ENCODE results near the gene DLG5. TPM values are rescaled to one million over a fixed set of nuclear protein-coding genes. Genes with fewer than 3 reads are reported as not detected.

The DLG5 gene
- total and polyA plus RNA-seq, 9 of the 15 experiments (the other 6 are each of a cell fraction or from before 2014, with no cell fraction given): 1.4 to 26.8 (median 11.2) TPM

DNA sequence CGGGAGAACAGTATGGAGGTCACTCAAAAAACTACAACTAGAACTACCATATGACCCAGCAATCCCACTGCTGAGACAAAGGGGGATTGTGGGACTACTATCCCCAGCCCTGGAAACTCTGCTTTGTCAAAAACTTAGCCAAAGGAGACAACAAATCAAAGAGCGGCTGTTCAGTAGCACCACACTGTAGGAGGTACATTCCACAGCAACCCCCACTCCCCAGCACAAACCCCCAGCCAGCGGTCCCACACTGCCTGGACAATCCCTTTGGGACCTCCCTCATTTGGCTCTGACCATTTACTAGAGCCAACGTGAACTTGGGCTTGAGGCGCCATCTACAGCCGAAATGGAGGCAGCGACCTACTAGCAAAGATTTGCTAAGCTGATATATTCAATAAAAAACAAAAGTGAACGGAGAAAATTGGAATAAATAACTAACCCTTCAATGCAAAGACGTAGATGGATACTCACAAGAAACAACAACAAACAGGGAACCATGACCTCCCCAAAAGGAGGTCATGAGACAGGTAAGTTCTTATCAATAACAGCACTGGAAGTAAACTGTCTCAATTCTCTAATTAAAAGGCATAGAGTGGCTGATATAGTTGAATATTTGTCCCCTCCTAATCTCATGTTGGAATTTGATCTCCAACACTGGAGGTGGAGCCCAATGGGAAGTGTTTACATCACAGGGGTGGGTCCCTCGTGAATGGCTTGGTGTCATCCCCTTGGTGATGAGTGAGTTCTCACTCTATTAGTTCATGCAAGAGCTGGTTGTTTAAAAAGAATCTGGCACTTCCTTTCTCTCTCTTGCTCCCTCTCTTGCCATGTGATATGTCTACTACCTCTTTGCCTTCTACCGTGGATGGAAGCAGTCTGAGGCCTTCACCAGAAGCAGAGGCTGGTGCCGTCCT lies 170.0 kb downstream of the DLG5 start:
- ATAC-seq: peak; percentile 99
- Histone ChIP-seq H3K9me1 (ENCODE audit: control insufficient read depth, insufficient read depth, low read length) (no peaks in the 10 kb centered on the region), H3K4me2 (ENCODE audit: insufficient read depth, low read length) (no peak overlapping the region), H3K4me3 (no peak overlapping the region), H3K27me3 (ENCODE audit: control insufficient read depth in 2 of 2, insufficient read depth in 2 of 2, low read length in 2 of 2) (no peaks in the 10 kb centered on the region; a peak in 1 of 5 replicates), H4K20me1 (replicated peaks; ENCODE audit: control insufficient read depth, insufficient read depth, low read length) (no peaks in the 10 kb centered on the region), H3K27ac (ENCODE audit: extremely low read depth, low read depth, low read length) (no peak overlapping the region), H3K9ac (ENCODE audit: insufficient read depth in 1 of 2, low read depth in 2 of 2, low read length in 2 of 2) (no peak overlapping the region), H3K79me2 (ENCODE audit: control insufficient read depth, insufficient read depth, low read length) (no peaks in the 10 kb centered on the region), H3K4me1 (replicated peaks in 1 of 2; ENCODE audit: control insufficient read depth in 2 of 2, insufficient read depth in 2 of 2, low read length in 2 of 2) (no peaks in the 10 kb centered on the region), H2AFZ (ENCODE audit: low read depth, low read length) (no peak overlapping the region), H3K36me3 (ENCODE audit: control insufficient read depth, insufficient read depth, low read length) (no peaks in the 10 kb centered on the region), H3K9me3 (replicated peaks; ENCODE audit: control insufficient read depth, insufficient read depth, low read depth, low read length) (no peaks in the 10 kb centered on the region)
- ChIA-PET CTCF (ENCODE audit: low intra/inter-chr PET ratio) (interaction anchor here (0.5 to 2.5 kb wide), 7 partner anchors 34 to 583 kb away, joined by 3 to 11 read pairs (median 5); no protein-coding TSS in a partner anchor), POLR2A (interaction anchor here (0.7 to 1.4 kb wide), 2 partner anchors 12 to 199 kb away, joined by 3 to 7 read pairs; no protein-coding TSS in a partner anchor)
- intact Hi-C loops (cut with micrococcal nuclease) (loop anchor here (1.0 to 2.0 kb wide), 5 partner anchors 37 to 592 kb away; no protein-coding TSS in a partner anchor), in situ Hi-C loops (cut with MboI) (no loop called here)
- FAIRE-seq: peak; percentile 85
- peak; percentile 51 to 80 (median 64) for DNase-seq (ENCODE audit: extremely low read depth in 1 of 4, low spot score in 3 of 4)
- 2% methylated on average over 12 of the region's 12 CpGs for WGBS (ENCODE audit: insufficient coverage, low coverage, missing lambda C conversion rate)
- no TSS peak for BruUV-seq (replicated peaks)
- TF ChIP-seq ZNF232 (CRISPR knock-in tag; IDR thresholded peaks at IDR 0.05): no peak
- TF ChIP-seq ZNF561 (CRISPR knock-in tag; conservative IDR thresholded peaks at IDR 0.05): no peak
- TF ChIP-seq, protein P1, sequence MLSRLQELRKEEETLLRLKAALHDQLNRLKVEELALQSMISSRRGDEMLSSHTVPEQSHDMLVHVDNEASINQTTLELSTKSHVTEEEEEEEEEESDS (CRISPR knock-in tag; IDR thresholded peaks at IDR 0.05): no peak
- TF ChIP-seq BCOR (IDR thresholded peaks at IDR 0.05): no peak
- no peak for TF ChIP-seq XRCC4 (IDR thresholded peaks at IDR 0.05; ENCODE audit: extremely low read depth, insufficient read depth, insufficient read length)
- TF ChIP-seq TCFL5 (CRISPR knock-in tag; conservative IDR thresholded peaks at IDR 0.05): no peak
- TF ChIP-seq CREM (IDR thresholded peaks at IDR 0.05; ENCODE audit: low read depth): peak; percentile 31; the same call in 1 of the 2 replicates
- TF ChIP-seq, protein P2, sequence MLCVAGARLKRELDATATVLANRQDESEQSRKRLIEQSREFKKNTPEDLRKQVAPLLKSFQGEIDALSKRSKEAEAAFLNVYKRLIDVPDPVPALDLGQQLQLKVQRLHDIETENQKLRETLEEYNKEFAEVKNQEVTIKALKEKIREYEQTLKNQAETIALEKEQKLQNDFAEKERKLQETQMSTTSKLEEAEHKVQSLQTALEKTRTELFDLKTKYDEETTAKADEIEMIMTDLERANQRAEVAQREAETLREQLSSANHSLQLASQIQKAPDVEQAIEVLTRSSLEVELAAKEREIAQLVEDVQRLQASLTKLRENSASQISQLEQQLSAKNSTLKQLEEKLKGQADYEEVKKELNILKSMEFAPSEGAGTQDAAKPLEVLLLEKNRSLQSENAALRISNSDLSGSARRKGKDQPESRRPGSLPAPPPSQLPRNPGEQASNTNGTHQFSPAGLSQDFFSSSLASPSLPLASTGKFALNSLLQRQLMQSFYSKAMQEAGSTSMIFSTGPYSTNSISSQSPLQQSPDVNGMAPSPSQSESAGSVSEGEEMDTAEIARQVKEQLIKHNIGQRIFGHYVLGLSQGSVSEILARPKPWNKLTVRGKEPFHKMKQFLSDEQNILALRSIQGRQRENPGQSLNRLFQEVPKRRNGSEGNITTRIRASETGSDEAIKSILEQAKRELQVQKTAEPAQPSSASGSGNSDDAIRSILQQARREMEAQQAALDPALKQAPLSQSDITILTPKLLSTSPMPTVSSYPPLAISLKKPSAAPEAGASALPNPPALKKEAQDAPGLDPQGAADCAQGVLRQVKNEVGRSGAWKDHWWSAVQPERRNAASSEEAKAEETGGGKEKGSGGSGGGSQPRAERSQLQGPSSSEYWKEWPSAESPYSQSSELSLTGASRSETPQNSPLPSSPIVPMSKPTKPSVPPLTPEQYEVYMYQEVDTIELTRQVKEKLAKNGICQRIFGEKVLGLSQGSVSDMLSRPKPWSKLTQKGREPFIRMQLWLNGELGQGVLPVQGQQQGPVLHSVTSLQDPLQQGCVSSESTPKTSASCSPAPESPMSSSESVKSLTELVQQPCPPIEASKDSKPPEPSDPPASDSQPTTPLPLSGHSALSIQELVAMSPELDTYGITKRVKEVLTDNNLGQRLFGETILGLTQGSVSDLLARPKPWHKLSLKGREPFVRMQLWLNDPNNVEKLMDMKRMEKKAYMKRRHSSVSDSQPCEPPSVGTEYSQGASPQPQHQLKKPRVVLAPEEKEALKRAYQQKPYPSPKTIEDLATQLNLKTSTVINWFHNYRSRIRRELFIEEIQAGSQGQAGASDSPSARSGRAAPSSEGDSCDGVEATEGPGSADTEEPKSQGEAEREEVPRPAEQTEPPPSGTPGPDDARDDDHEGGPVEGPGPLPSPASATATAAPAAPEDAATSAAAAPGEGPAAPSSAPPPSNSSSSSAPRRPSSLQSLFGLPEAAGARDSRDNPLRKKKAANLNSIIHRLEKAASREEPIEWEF (CRISPR knock-in tag; IDR thresholded peaks at IDR 0.05): no peak
- TF ChIP-seq, protein P3, sequence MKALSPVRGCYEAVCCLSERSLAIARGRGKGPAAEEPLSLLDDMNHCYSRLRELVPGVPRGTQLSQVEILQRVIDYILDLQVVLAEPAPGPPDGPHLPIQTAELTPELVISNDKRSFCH (CRISPR knock-in tag; IDR thresholded peaks at IDR 0.05): no peak
- TF ChIP-seq, protein P3 (tag; IDR thresholded peaks at IDR 0.05): no peak
- TF ChIP-seq DMBX1 (CRISPR knock-in tag; IDR thresholded peaks at IDR 0.05; ENCODE audit: borderline replicate concordance): 0 out of 2 replicates have a peak, but pooled peaks have one; percentile 23
